ENCODE data around the gene PLPP6.
"Not testable (repeated sequence)": the region's sequence is repeated elsewhere in the genome, so short reads cannot be mapped to it uniquely, and the experiment has no call there.

PLPP6 gene

GRCh38 chr9:4662108-4662988 lies at the start of gene PLPP6:
Gene PLPP6 (plus strand): TSS chr9:4662294. CDS start chr9:4662376, 82 bp downstream.
- DNase-seq (ENCODE audit: extremely low read depth in 1 of 2, low read depth in 1 of 2) = peak in 1 of 2 donors; percentile 53

- no peak for DNase-seq (ENCODE audit: extremely low read depth in 1 of 2, low read depth in 1 of 2)
Measured at GRCh38 chr9:4614627-4615026, 47.5 kb upstream of the PLPP6 start.

GRCh38 chr9:4615251-4615650 lies 46.8 kb upstream of the PLPP6 start:
- no peak for DNase-seq (ENCODE audit: extremely low read depth in 1 of 2, low read depth in 1 of 2)

GRCh38 chr9:4615778-4616177 lies 46.3 kb upstream of the PLPP6 start:
- DNase-seq (ENCODE audit: extremely low read depth in 1 of 2, low read depth in 1 of 2) = no peak

- no peak for DNase-seq (ENCODE audit: extremely low read depth in 1 of 2, low read depth in 1 of 2)
Measured at GRCh38 chr9:4617752-4618151, 44.3 kb upstream of the PLPP6 start.

- no peak for DNase-seq (ENCODE audit: extremely low read depth in 1 of 2, low read depth in 1 of 2)
Measured at GRCh38 chr9:4618700-4619099, 43.4 kb upstream of the PLPP6 start.

- DNase-seq (ENCODE audit: extremely low read depth in 1 of 2, low read depth in 1 of 2) = no peak
Measured at GRCh38 chr9:4620057-4620765, 41.9 kb upstream of the PLPP6 start.

GRCh38 chr9:4620881-4621555 lies 41.1 kb upstream of the PLPP6 start:
- no peak for DNase-seq (ENCODE audit: extremely low read depth in 1 of 2, low read depth in 1 of 2)

- no peak for DNase-seq (ENCODE audit: extremely low read depth in 1 of 2, low read depth in 1 of 2)
Measured at GRCh38 chr9:4622016-4622415, 40.1 kb upstream of the PLPP6 start.

GRCh38 chr9:4630836-4631235 lies 31.3 kb upstream of the PLPP6 start:
- no peak for DNase-seq (ENCODE audit: extremely low read depth in 1 of 2, low read depth in 1 of 2)

- no peak for DNase-seq (ENCODE audit: extremely low read depth in 1 of 2, low read depth in 1 of 2)
Measured at GRCh38 chr9:4638968-4639367, 23.1 kb upstream of the PLPP6 start.

- no peak for DNase-seq (ENCODE audit: extremely low read depth in 1 of 2, low read depth in 1 of 2)
Measured at GRCh38 chr9:4639420-4639819, 22.7 kb upstream of the PLPP6 start.

- no peak for DNase-seq (ENCODE audit: extremely low read depth in 1 of 2, low read depth in 1 of 2)
Measured at GRCh38 chr9:4640027-4640426, 22.1 kb upstream of the PLPP6 start.

- no peak for DNase-seq (ENCODE audit: extremely low read depth in 1 of 2, low read depth in 1 of 2)
Measured at GRCh38 chr9:4642351-4642750, 19.7 kb upstream of the PLPP6 start.

GRCh38 chr9:4654084-4654483 lies 8.0 kb upstream of the PLPP6 start:
- DNase-seq (ENCODE audit: extremely low read depth in 1 of 2, low read depth in 1 of 2) = no peak

GRCh38 chr9:4654538-4654937 lies 7.6 kb upstream of the PLPP6 start:
- DNase-seq (ENCODE audit: extremely low read depth in 1 of 2, low read depth in 1 of 2) = no peak

GRCh38 chr9:4656196-4656595 lies 5.9 kb upstream of the PLPP6 start:
- not testable (repeated sequence) for DNase-seq (ENCODE audit: extremely low read depth in 1 of 2, low read depth in 1 of 2)

GRCh38 chr9:4656621-4657020 lies 5.5 kb upstream of the PLPP6 start:
- no peak for DNase-seq (ENCODE audit: extremely low read depth in 1 of 2, low read depth in 1 of 2)

GRCh38 chr9:4657426-4658159 lies 4.5 kb upstream of the PLPP6 start:
- no peak for DNase-seq (ENCODE audit: extremely low read depth in 1 of 2, low read depth in 1 of 2)

- DNase-seq (ENCODE audit: extremely low read depth in 1 of 2, low read depth in 1 of 2) = not testable (repeated sequence)
Measured at GRCh38 chr9:4660665-4661064, 1.4 kb upstream of the PLPP6 start.

- no peak for DNase-seq (ENCODE audit: extremely low read depth in 1 of 2, low read depth in 1 of 2)
Measured at GRCh38 chr9:4661165-4661564, 929 bp upstream of the PLPP6 start.

Measured in activated CD8-positive, alpha-beta memory T cell treated with anti-CD3 and anti-CD28 coated beads for 1 hour (primary cell).